ENCODE data around the gene ITM2A. TPM values are rescaled to one million over a fixed set of nuclear protein-coding genes. Genes with fewer than 3 reads are reported as not detected.

The ITM2A gene
- total RNA-seq, 4 donors from 2014 or later: 1.8 to 27.7 (median 9.6) TPM

GRCh38 chrX:79375340-79375739, 8.2 kb upstream of the ITM2A start:
- no peaks in the 10 kb centered on the region for H3K9me3 ChIP-seq
- intact Hi-C loops (cut with DNase I; ENCODE audit: low total_unique reads) (no loop called here), in situ Hi-C loops (cut with MboI; ENCODE audit: low pct_ligation_motif_present in 1 of 4, low pct_unique_long_range_greater_than_20kb in 1 of 4, low sequenced_read_pairs in 3 of 4) (loop anchor here in 1 of 4 donors (25.0 kb wide), 1 partner anchor 112 kb away; no protein-coding TSS in a partner anchor)
- no peak overlapping the region for H3K27ac ChIP-seq
- WGBS, 2 donors (ENCODE audit: low coverage in 1 of 2): 31 to 55% methylated on average over 2 of the region's 2 CpGs
- no peaks in the 10 kb centered on the region for H3K27me3 ChIP-seq
- H3K36me3 ChIP-seq: no peaks in the 10 kb centered on the region
- no peaks in the 10 kb centered on the region for H3K4me1 ChIP-seq
- TF ChIP-seq EP300 (IDR thresholded peaks at IDR 0.05; ENCODE audit: low read depth): no peak
- no peak for TF ChIP-seq POLR2AphosphoS5 (IDR thresholded peaks at IDR 0.05)
- no peak for TF ChIP-seq POLR2A (IDR thresholded peaks at IDR 0.05)
- TF ChIP-seq CTCF (IDR thresholded peaks at IDR 0.05): no peak
- H3K4me3 ChIP-seq: no peak overlapping the region
- DNase-seq: no peak

- intact Hi-C loops (cut with DNase I; ENCODE audit: low total_unique reads) (no loop called here), in situ Hi-C loops (cut with MboI; ENCODE audit: low pct_ligation_motif_present in 1 of 4, low pct_unique_long_range_greater_than_20kb in 1 of 4, low sequenced_read_pairs in 3 of 4) (no loop called here)
- Histone ChIP-seq H3K36me3 (no peaks in the 10 kb centered on the region), H3K9me3 (no peaks in the 10 kb centered on the region), H3K4me1 (no peaks in the 10 kb centered on the region), H3K27me3 (no peaks in the 10 kb centered on the region), H3K4me3 (no peak overlapping the region), H3K27ac (no peak overlapping the region)
- WGBS, 2 donors (ENCODE audit: low coverage in 1 of 2): 93 to 100% methylated on average over 1 of the region's 1 CpG
- TF ChIP-seq POLR2AphosphoS5 (IDR thresholded peaks at IDR 0.05) (no peak), EP300 (IDR thresholded peaks at IDR 0.05; ENCODE audit: low read depth) (no peak), POLR2A (IDR thresholded peaks at IDR 0.05) (no peak), CTCF (IDR thresholded peaks at IDR 0.05) (no peak)
- DNase-seq: no peak
Observed at GRCh38 chrX:79371640-79372039, 4.5 kb upstream of the ITM2A start.

GRCh38 chrX:79371101-79371500, 4.0 kb upstream of the ITM2A start:
- intact Hi-C loops (cut with DNase I; ENCODE audit: low total_unique reads) (no loop called here), in situ Hi-C loops (cut with MboI; ENCODE audit: low pct_ligation_motif_present in 1 of 4, low pct_unique_long_range_greater_than_20kb in 1 of 4, low sequenced_read_pairs in 3 of 4) (no loop called here)
- no peak for DNase-seq
- H3K36me3 ChIP-seq: no peaks in the 10 kb centered on the region
- H3K9me3 ChIP-seq: no peaks in the 10 kb centered on the region
- TF ChIP-seq POLR2AphosphoS5 (IDR thresholded peaks at IDR 0.05): no peak
- no peak for TF ChIP-seq POLR2A (IDR thresholded peaks at IDR 0.05)
- no peak for TF ChIP-seq CTCF (IDR thresholded peaks at IDR 0.05)
- no peak for TF ChIP-seq EP300 (IDR thresholded peaks at IDR 0.05; ENCODE audit: low read depth)
- H3K4me3 ChIP-seq: no peak overlapping the region
- WGBS, 2 donors (ENCODE audit: low coverage in 1 of 2): 26 to 33% methylated on average over 1 to 2 of the region's 2 CpGs
- no peak overlapping the region for H3K27ac ChIP-seq
- no peaks in the 10 kb centered on the region for H3K4me1 ChIP-seq
- no peaks in the 10 kb centered on the region for H3K27me3 ChIP-seq

- WGBS, 2 donors (ENCODE audit: low coverage in 1 of 2): 100% methylated on average over 1 of the region's 1 CpG; no CpG with 5 or more reads in 1 of the 2 donors
- TF ChIP-seq EP300 (IDR thresholded peaks at IDR 0.05; ENCODE audit: low read depth) (no peak), CTCF (IDR thresholded peaks at IDR 0.05) (no peak), POLR2AphosphoS5 (IDR thresholded peaks at IDR 0.05) (no peak), POLR2A (IDR thresholded peaks at IDR 0.05) (no peak)
- Histone ChIP-seq H3K27me3 (no peaks in the 10 kb centered on the region), H3K27ac (no peak overlapping the region), H3K36me3 (no peaks in the 10 kb centered on the region), H3K9me3 (no peaks in the 10 kb centered on the region), H3K4me3 (no peak overlapping the region), H3K4me1 (no peaks in the 10 kb centered on the region)
- in situ Hi-C loops (cut with MboI; ENCODE audit: low pct_ligation_motif_present in 1 of 4, low pct_unique_long_range_greater_than_20kb in 1 of 4, low sequenced_read_pairs in 3 of 4) (no loop called here), intact Hi-C loops (cut with DNase I; ENCODE audit: low total_unique reads) (no loop called here)
- DNase-seq: no peak
Observed at GRCh38 chrX:79369871-79370270, 2.7 kb upstream of the ITM2A start.
